GM21367 (cell line): ENCODE data around the gene PLEKHO2.

Experiments
- ATAC-seq: cut with Tn5 transposase; IDR thresholded peaks from one replicate; pipeline ENCODE4 v1.9.1; 2021; ENCODE audit not compliant: unreplicated experiment

PLEKHO2 gene

DNA sequence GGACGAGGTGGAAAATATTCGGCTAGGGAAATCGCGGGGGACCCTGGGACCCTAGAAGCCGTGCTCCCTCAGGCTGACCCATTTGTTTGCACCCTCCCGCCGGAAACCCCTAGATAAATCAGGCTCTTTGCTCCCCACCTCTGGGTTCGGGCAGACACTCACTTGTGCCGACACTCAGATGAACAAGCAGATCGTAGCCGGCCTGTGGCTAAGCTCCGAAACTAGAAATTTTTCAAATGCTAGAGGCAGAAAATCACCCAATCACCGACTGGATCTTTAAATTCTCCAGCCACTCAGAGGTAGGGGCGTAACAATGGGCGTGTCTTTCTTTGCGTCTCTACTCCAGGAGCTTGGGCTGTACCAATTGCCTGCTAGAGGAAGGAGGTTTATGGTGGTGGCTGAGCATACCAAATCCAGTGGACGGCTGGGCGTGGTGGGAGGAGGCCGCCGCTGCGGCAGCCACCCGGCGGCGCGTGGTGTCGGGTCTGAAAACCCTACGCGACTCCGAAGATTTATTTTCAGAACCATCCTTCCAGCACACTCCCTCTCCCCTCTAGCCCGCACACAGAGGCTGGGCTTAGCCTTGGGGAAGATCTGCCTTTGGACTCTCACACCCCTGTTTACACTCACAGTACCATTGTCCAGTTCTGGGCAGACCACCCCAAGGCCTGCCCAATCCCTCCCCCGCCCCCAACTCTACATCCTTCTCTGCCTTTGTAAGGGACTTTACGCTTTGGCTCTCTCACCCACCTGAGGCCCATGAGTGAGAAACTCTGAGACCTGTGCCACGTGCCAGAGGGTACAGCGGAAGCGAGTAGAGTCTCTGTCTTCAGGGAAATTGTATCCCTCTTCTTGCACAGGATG lies 16.1 kb upstream of the PLEKHO2 start, which contains the start of gene PIF1:
Gene PIF1, minus strand, starts transcription at position 217 of the 864 bp plus-strand sequence. CDS start 1,312 bp downstream, outside the sequence.
- ATAC-seq: peak; percentile 79

DNA sequence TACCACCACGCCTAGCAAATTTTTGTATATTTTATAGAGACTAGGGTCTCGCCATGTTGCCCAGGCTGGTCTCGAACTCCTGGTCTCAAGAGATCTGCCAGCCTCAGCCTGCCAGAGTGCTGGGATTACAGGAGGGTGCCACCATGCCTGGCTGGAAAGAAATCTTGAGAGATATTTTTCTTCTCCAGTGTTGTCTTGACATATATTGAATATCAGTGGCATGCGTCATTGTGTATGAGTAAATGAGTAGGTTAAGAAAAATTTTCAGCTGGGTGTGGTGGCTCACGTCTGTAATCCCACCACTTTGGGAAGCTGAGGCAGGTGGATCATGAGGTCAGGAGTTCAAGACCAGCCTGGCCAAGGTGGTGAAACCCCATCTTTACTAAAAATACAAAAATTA lies 12.7 kb upstream of the PLEKHO2 start:
- no peak for ATAC-seq

DNA sequence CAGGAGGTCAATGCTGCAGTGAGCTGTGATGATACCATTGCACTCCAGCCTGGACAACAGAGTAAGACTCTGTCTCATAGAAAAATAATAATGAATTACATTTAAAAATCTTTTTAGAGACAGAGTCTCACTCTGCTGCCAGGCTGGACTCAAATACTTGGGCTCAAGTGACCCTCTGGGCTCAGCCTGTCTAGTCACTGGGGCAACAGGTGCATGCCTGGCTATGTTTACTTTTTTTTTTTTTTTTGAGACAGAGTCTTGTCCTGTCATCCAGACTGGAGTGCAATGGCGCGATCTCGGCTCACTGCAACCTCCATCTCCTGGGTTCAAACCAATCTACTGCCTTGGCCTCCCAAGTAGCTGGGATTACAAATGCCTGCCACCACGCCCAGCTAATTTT lies 8.0 kb upstream of the PLEKHO2 start:
- ATAC-seq: no peak

DNA sequence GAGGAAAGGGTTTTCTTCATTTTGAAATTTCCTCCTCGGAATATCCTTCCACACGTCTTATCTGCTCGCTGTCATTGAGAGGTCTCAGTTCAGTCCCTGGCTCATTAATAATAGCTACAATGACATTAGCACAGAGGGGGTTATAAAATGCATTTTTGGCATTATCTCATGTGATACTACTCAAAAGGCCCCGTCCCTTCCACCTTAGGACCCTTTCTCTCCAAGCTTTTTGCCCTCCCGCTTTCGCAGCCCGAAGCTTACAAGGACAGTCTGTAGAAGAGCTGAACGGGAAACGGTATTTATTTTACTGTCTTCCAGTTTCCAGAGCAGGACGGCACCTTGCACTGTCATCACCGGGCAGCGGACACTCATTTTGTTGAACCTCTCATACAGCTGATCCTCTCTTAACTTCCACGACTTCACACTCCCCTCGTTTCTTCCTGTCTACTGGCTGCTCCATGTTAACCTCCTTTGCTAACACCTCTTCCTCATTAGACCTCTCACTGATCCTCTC lies 5.6 kb upstream of the PLEKHO2 start:
- no peak for ATAC-seq

DNA sequence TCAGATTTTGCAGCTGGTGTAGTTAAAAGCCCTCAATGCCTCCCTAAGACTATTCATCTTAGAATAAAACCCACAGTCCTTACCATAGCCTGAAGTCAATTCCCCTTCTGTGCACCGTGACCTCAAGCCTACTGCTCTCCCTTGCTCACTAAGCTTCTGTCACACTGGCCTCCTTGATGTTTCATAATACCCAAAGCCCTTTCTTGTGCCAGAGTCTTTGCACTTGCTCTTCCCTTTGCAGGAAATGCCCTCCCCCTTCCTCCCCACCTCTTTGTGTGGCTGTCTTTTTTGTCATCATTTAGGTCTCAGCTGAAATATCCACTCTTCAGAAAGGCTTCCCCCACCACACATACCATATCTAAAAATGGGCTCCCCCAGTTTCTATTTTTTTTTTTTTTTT lies 4.2 kb upstream of the PLEKHO2 start:
- no peak for ATAC-seq

DNA sequence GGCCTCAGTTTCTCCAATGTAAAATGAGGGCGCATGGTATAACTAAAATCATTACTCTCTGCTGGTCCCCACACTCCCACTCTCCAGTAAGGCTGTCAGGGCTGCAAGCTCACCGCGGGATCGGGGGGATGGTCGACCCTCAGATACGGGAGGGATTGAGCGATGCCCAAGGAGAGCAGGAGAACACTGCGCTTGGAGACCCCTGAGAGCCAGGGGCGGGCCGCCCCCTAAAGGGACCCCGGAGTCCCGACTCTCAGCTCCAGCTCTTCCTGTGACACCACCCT lies 713 bp upstream of the PLEKHO2 start:
- ATAC-seq: no peak

DNA sequence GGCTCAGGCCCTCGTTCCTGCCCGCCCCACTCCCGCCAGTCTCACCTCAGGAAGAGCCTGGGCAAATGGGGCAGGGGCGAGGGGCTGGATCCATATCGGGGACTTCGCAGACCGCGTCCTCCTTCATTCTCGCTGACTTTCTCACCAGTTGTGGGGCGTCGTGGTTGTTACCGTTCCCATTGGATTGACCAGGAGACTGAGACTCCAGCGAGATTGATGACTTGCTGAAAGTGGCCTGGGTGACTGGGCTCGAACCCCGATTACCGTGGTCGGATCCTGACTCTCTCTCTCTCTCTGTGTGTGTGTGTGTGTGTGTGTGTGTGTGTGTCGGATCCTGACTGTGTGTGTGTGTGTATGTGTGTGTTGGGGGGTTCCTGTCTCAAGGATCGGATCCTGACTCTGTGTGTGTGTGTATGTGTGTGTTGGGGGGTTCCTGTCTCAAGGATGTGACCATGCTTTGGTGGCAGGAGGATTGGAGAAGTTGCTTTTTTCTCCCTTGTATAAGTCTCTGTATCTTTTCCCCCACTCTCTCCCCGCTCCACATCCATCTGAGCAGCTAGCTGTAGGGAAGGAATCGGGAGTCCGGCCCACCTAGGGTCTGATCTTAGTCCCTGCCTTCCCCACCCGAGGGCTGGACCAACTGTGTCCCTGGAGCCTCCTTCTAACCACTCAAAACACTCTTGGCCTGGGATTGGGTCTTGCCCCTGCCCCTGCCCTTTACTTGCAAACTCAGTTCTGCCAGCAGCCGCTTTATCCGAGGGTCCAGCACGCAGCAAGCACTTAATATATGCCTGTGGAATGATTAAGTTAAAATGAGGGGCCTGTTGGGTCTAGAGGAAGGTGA lies 603 bp downstream of the PLEKHO2 start:
- ATAC-seq: peak; percentile 4

DNA sequence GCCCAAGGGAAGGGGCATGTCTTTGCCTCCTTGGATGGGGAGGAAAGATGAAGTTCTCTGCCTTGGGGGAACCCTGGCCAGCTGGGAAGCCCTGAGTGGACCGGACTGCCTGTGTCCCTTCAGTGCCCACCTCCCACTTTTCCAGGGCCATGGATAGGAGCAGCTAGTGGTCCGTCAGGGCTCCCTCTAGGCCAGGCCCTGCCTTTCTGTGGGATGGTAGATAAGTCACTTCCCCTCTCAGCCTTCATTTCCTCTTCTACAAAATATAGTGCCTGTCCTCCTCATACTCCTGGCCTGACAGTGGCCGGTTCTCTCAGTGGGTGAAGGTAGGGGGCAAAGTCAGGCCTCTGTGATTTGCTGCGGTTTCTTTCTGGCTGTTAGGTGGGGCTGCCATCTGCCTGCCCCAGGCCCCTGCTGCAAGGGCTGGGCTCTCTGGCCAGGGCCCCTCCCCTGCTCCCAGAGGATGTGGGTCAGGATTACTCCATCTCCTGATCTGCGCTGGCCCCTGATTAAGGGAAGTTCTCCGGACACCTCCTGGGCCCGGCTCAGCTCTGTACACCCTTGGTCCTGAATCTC lies 1.4 kb downstream of the PLEKHO2 start:
- ATAC-seq: no peak

DNA sequence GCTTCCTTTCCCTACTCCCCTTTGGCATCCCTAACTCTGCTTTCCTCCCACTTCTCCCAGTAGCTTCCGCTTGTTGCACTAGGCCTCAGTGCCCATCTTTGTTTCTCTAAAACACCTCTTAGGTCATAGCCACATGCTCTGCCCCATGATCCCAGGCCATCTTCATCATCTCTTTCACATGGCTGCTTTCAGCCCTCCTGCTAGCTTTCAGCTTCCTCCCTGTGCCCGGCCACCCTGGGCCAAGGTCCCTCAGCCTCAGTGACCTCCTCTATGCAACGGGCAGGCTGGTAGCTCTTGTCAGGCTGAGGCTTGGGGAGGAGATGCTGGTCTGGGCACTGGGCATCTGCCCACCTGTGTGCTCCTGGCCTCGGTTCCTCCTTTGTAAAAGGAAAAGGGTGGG lies 2.3 kb downstream of the PLEKHO2 start:
- no peak for ATAC-seq

DNA sequence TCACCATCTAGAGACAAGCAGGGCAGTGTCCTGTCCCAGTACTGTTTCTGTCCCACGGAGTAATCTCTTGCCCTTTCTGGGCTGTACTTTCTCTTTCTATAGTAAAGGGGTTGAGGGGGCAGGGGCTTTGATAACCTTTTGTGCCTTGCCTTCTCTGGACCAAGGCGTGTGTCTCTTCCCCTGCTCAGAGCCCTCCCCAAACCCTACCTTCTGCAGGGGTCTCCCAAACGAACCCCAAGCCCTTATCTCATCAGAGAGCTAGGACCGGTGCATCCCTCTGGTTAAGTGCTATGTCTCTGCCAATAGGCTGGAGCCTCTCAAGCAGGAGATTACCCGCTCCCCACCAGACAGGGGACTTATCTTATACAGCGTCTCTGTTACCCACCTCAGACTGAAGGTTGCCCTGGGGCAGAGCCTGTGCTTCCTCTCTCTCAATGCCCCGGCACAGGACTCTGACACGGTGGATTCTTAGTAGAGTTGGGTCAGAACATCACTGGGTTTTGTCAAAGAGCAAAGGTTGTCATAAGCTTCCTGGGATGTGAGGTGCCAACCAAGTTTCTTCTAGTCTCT lies 2.9 kb downstream of the PLEKHO2 start:
- ATAC-seq: no peak

DNA sequence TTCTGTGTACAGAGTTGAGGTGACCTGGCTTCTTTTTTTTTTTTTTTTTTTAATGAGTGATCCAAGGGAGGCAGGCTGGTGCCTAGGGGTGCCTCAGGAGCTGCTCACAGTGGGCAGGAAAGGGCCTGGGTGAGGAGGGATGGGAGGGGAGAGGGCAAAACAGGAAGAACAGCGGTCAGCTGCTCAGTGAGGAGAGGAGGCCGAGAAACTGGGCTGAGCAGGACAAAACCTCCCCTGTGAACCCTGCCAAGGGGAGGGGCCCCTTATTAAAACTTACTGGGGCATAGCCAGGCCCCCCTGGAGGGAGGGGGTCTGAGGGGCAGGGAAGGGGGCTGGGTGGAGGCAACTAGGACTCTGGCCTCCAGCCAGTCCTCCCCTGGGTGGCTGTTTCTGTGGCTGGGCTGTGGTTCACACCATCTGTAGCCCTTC lies 3.5 kb downstream of the PLEKHO2 start:
- no peak for ATAC-seq

DNA sequence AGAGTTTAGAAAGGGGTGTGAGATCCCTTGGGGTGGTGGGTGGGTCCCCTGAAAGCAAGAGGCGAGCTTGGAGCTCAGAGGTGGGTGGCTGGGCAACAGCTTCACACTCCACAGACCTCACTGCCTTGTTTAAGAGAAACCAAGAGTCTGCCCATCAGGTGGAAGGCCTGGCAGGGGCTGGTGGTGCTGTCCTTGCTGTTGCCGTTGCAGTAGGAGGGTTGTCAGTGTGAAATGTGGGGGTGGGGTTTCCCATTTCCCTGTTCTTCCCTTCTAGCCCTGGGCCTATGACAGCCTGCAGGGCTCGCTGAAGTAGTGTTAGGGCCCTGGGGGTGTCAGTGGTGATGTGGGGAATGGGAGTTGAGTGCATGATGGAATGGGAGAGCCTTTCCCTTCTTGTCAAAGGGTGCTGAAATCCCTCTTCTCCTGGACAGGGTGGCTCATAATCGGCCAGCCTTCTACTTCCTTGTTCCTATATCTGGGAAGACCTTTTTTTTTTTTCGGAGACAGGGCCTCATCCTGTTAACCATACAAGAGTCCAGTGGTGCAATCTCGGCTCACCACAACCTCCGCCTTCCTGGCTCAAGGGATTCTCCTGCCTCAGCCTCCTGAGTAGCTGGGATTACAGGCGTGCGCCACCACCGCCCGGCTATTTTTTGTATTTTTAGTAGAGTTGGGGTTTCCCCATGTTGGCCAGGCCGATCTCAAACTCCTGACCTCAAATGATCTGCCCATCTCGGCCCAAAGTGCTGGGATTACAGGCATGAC lies 4.3 kb downstream of the PLEKHO2 start:
- ATAC-seq: no peak

DNA sequence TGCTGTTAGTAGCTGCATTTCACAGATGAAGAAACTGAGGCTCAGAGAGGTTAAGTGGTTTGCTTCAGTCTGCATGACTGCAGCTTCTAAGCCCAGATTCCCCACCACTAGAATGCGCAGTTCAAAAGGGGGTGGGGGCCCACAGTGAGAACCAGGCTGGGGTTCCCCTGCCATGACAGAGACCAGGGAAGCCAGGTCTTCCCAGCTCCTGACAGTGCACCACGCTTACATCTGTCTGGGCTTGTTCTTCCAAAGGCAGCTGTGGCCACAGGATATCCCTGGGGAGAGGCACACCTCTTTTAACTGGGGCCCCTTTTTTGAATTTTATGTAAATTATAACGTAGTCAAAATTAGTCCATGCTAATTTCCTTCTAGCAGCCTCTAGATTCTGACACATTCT lies 5.3 kb downstream of the PLEKHO2 start:
- no peak for ATAC-seq

DNA sequence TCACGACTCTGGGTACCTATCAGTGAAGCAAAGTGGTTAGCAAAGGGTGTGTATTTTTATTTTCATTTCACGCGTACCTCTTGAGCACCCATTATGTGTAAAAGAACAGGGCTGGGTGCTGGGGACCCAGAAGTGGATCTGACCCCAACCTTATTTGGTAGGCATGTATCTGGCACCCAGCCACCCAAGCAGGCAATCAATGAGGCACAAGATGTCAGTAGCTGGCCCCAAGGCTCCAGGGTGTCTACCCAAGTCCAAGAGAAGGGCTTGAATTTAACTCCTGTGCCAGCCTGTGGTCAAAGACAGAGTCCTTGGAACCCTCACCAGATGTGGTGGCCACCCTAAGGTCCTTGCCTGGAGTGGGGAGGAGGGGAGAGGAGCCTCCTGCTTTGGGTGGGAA lies 5.7 kb downstream of the PLEKHO2 start:
- no peak for ATAC-seq

DNA sequence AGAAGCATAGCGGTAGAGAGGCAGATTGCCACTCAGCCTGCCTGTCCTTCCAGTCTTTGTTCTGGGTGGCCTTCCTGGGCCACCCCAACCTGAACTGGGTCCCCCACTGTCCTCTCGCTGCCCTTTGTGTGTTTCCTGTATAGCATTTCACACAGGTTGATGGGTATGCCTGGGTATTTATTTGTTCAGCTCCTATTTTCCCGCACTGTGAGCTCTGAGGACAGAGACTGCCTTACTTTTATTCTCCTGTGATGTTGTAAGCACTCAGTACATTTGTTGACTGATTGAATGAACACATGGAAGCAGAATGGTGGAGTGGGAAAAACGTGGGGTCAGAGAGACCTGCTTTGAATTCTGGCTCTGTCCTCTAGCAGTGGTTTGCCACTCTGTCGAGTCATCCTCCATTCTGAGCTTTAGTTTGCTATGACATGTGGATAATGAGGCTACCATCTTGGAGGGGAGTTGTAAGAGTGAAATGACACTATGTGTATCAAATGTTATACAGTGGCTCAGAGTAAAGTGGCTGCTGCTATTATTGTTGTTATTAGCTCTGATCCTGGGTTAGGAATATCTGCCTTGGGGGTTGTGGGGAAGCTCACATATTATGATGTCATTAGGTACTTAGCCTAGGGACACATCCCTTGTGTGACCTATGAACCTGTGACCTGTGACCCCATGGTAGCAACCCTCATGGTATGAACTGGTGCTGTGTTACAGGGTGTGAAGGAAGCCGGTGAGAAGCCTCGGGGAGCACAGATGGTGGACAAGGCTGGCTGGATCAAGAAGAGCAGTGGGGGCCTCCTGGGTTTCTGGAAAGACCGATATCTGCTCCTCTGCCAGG lies 6.4 kb downstream of the PLEKHO2 start:
- no peak for ATAC-seq

DNA sequence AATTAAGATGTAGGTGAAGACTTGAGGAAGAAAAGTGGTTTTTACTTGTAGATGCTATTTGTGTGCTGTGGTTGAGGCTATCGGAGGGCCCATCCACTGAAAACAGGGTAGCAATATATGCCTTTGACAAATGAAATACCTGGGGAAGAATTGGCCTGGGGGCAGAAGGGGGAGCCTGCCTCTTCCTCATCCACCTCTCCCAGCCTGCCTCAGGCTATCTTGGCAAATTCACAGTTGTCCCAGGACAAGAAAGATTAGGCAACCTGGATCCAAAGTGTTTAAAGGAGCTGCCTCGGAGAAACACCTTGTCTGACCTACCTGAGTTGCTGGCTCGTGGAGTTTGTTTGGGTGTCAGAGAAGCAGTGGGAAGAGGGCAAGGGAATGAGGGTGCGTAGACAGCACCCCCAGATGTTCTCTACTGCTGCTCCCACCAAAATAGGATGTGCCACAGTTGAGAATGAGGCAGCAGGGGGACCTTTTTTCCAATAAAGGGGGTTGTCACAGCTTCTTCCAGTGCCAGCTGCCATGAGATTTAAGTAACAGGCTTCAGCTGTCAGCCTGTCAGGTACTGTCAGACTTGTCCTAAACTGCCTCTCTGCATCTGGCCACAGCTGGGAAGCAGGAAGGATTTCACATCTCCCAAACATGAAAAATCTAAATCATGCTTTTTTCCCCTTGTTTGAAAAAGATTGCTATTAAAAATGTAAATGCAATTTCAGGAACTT lies 9.2 kb downstream of the PLEKHO2 start:
- ATAC-seq: no peak

DNA sequence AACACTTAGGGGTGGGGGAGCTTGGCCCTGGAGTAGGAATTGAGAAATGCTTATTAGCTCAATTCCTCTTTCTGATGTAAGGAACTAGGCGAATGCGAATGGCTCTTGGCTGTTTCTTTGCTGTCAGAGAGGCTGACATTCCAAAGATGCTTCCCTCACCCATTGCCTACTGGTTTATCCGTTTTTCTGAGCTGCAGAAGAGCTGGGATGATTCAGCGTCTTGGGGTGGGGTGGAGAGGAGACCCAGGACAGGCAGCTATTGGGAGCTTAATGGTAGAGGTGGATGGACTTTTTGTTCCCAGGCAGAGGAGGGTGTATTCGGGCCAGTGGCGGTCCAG lies 9.8 kb downstream of the PLEKHO2 start:
- ATAC-seq: no peak

DNA sequence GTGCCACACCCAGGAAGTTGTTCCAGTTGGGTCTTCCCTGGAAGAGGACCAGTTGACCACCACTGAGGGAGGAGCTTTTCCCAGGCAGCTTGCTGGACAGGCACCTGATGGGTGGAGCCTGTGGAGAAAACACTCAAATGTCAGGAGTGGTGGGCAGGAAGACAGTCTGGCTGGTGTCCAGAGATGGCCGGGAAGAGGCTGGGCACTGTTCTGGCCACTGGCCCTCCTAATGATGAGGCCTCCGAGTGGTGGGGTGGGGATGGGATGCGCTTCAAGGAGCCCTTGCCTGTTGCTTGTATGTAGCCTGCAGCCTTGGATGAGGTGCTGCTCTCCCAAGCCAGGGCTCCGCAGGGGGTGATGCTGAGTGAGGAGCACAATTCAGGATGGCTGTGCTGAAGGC lies 12.3 kb downstream of the PLEKHO2 start:
- ATAC-seq: no peak

DNA sequence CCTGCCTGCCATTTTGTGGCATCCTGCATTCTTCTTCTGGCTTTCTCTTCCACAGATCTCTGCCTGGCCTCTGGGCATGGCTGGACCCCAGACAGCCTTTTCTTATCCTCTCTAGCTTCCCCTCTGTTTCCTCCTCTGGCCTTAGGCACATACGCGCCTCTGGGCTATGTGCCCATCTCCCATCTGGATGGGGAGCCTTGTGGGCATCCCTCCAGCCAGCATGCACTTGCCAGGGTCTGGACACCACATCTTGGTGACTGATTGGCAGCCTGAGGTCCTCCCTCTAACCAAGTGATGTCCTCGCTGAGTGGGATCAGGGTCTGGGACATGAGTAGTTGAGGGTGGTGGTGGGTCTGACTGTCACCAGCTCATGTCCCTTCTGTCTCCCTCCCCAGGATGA lies 12.8 kb downstream of the PLEKHO2 start:
- no peak for ATAC-seq
